ENCODE data around the gene STARD4. TPM values are rescaled to one million over a fixed set of nuclear protein-coding genes. Genes with fewer than 3 reads are reported as not detected.

The STARD4 gene
- total and polyA plus RNA-seq, 3 donors from 2014 or later = 8.0 to 18.0 (median 13.5) TPM

DNA sequence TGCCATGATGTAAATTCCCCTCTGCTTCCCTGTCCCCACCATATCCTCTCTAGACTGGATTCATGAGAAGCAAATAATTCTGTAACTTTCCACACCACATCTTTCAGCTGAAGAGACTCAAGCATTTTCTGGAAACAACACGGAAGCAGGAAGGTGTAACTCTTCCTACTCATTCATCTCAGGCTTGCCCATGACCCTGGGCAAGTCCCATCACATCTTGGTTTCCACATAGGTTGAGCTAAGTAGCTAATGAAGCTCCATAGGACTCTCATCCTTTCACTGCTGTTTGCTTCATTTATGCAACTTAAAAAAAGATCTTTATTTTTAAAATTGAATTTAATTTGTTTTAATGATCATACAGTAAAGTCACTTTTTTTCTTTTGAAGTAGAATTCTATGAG, 32.7 kb upstream of the STARD4 start:
- WGBS, 2 donors = 89 to 100% methylated on average over 1 of the region's 1 CpG
- no peak overlapping the region for H3K27ac ChIP-seq
- no peaks in the 10 kb centered on the region for H3K4me1 ChIP-seq
- DNase-seq = no peak
- H3K9me3 ChIP-seq = no peaks in the 10 kb centered on the region
- no peaks in the 10 kb centered on the region for H3K27me3 ChIP-seq
- no peak overlapping the region for H3K4me3 ChIP-seq
- no peaks in the 10 kb centered on the region for H3K36me3 ChIP-seq (ENCODE audit: low read depth, missing control alignments)
- intact Hi-C loops (cut with DNase I; ENCODE audit: low total_unique reads) = no loop called here
- TF ChIP-seq, protein P1, sequence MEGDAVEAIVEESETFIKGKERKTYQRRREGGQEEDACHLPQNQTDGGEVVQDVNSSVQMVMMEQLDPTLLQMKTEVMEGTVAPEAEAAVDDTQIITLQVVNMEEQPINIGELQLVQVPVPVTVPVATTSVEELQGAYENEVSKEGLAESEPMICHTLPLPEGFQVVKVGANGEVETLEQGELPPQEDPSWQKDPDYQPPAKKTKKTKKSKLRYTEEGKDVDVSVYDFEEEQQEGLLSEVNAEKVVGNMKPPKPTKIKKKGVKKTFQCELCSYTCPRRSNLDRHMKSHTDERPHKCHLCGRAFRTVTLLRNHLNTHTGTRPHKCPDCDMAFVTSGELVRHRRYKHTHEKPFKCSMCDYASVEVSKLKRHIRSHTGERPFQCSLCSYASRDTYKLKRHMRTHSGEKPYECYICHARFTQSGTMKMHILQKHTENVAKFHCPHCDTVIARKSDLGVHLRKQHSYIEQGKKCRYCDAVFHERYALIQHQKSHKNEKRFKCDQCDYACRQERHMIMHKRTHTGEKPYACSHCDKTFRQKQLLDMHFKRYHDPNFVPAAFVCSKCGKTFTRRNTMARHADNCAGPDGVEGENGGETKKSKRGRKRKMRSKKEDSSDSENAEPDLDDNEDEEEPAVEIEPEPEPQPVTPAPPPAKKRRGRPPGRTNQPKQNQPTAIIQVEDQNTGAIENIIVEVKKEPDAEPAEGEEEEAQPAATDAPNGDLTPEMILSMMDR (IDR thresholded peaks at IDR 0.05) = no peak
- TF ChIP-seq POLR2A (IDR thresholded peaks at IDR 0.05) = no peak

DNA sequence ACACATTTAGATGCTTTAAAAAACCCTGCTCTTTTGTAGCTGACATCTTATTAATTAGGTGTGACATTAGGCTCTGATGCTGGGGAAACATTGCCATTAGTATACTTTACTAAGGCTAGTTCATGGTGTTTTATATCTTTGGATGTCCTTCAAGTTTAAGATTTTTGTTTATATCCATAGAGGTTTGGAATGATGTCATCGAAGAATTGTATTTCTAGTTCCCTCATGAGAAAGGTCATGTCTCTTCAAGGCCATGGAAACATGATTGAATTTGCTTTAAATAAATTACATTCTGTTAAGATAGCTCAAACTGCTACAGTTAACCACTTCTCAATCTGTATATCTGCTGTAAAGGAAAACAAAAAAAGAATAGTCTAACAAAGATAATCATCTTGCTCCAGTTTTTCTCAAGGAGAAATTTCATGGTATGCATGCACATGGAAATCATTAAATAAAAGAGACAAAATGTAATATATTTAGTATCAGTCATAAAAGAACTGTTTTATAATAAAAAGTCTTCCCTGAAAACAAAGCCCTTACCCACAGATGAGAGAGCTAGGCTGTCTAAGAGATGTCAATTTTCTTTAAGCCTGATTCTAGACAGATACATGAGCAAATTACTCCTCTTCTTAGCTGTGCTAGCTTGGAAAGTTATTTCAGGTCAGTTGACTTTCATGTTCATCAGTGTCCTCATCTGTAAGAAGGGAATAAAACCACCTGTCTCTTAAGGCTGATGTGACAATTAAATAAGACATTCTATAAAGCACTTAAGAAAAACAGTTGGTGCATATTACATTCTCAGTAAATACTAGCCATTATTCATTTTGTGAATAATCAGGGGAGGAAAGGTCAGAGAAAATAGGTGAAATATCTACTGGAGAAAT, 25.0 kb upstream of the STARD4 start:
- intact Hi-C loops (cut with DNase I; ENCODE audit: low total_unique reads) = no loop called here

DNA sequence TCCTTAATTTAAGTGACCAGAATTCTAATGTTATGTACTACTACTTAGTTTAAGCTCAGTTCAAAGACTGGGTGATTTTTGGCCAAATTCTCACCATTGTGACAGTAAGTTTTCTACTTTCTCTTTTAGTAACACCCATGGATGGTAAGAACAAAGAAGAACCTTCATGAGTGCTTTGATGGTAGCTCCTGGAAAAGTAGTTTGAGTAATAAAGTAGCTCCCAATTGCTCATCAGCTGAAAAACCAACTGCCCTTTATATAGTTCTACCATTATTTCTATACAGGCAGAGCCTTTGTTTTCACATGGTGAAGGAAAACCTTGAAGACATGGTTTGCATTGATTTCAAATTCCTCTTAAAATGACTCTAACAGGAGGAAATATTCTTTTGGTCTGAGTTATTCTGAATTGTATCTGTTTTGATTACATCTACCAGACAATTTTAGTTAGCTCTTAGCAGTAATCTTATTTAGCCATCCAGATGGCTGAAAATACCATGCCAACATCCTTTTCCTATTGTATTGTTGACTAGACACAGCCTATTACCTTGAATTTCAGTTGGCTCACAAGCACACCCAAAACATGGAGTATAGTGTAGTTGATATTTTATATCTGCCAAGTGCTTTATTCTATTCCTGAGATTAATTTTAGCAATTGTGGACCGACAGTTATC, 23.7 kb upstream of the STARD4 start:
- no peak for DNase-seq
- Histone ChIP-seq H3K27ac (no peak overlapping the region), H3K4me1 (no peaks in the 10 kb centered on the region), H3K9me3 (no peaks in the 10 kb centered on the region), H3K36me3 (ENCODE audit: low read depth, missing control alignments) (no peaks in the 10 kb centered on the region), H3K27me3 (no peaks in the 10 kb centered on the region), H3K4me3 (no peak overlapping the region)
- TF ChIP-seq, protein P1 (IDR thresholded peaks at IDR 0.05) = no peak
- no peak for TF ChIP-seq POLR2A (IDR thresholded peaks at IDR 0.05)
- 79 to 83% methylated on average over 1 of the region's 1 CpG for WGBS, 2 donors
- intact Hi-C loops (cut with DNase I; ENCODE audit: low total_unique reads) = no loop called here

More for the DNA sequence above, 25.0 kb upstream of the STARD4 start:
- Histone ChIP-seq H3K4me1 (no peaks in the 10 kb centered on the region), H3K27ac (no peak overlapping the region), H3K9me3 (no peaks in the 10 kb centered on the region), H3K36me3 (ENCODE audit: low read depth, missing control alignments) (no peaks in the 10 kb centered on the region), H3K4me3 (no peak overlapping the region), H3K27me3 (no peaks in the 10 kb centered on the region)
- no peak for DNase-seq
- no peak for TF ChIP-seq POLR2A (IDR thresholded peaks at IDR 0.05)
- TF ChIP-seq, protein P1 (IDR thresholded peaks at IDR 0.05) = no peak
- WGBS, 2 donors = 58 to 61% methylated on average over 1 of the region's 1 CpG

DNA sequence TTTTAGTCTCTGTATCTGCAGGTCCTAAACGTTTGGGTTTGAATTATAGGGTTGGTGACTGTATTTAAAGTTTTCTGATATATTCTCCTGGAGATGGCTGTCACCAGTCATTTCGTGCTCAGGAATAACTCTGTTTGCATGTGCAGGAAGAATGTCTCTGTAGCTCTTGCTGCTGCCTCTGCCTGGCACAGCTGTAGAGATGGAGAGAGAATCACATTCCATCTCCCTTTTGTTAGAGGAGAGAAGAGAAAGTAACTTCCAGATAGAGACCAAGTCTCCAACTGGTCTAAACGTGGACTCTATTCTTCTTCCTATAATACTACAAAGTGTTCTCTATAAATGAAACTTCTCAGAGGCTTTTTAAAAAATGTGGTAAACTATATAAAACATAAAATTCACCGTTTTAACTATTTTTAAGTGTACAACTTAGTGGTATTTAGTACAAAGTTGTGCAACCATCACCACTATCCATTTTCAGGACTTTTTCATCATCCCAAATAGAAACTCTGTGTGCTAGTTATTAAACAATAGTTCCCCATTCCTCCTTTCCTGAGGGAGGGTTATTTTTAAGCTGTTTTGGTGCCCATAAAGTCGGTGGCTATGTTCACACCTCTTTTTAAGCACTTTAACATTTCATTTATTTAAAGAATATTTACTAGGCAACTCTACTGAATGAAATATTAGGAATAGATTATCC, 20.7 kb upstream of the STARD4 start:
- Histone ChIP-seq H3K9me3 (no peaks in the 10 kb centered on the region), H3K4me1 (no peaks in the 10 kb centered on the region), H3K4me3 (no peak overlapping the region), H3K27me3 (no peaks in the 10 kb centered on the region), H3K36me3 (ENCODE audit: low read depth, missing control alignments) (no peaks in the 10 kb centered on the region), H3K27ac (no peak overlapping the region)
- WGBS, 2 donors = 53 to 63% methylated on average over 5 of the region's 5 CpGs
- TF ChIP-seq, protein P1 (IDR thresholded peaks at IDR 0.05) = no peak
- TF ChIP-seq POLR2A (IDR thresholded peaks at IDR 0.05) = no peak
- no peak for DNase-seq
- intact Hi-C loops (cut with DNase I; ENCODE audit: low total_unique reads) = no loop called here

Data from testis (tissue), 3 donors.